B cell (primary cell): ENCODE measurements around the gene TMEM271.
"Not testable (repeated sequence)": the region's sequence is repeated elsewhere in the genome, so short reads cannot be mapped to it uniquely, and the experiment has no call there.

Experiments
- CTCF ChIP-seq: fragments of 200-600 bp; IDR thresholded peaks from one replicate; pipeline ENCODE4 v1.8.0; 2022; ENCODE audit warnings: antibody characterized with exemption, mild to moderate bottlenecking
- EZH2 ChIP-seq: IDR thresholded peaks from 2 replicates; pipeline ENCODE4 v1.6.1; 2012; ENCODE audit warnings: borderline replicate concordance, low read depth, mild to moderate bottlenecking, moderate library complexity, low read length; ENCODE audit not compliant: insufficient read depth, poor library complexity, severe bottlenecking

GRCh38 chr4:550268-550667 lies 25.8 kb downstream of the TMEM271 start:
- not testable (repeated sequence) for TF ChIP-seq CTCF, EZH2
